IMR-90 (cell line): ENCODE measurements around the gene CLTCL1. TPM values are rescaled to one million over a fixed set of nuclear protein-coding genes. Genes with fewer than 3 reads are reported as not detected.

Experiments
- ATAC-seq: fragments of 200-7000 bp; cut with Tn5 transposase; 2 replicates; pipeline ENCODE4 v1.9.1; 2020; ENCODE audit warnings: low read depth, mild to moderate bottlenecking, moderate library complexity
- BruUV-seq: library from RNA; stranded (reverse); fragments of 400-500 nt; replicated peaks from 2 replicates; lab custom pipeline; 2021; lab: Mats Ljungman, UMichigan
- CTCF ChIA-PET: fragments of 300-600 bp; formaldehyde crosslinking; extraction: SDS; loops from one replicate; lab custom pipeline; 2021; ENCODE audit warnings: antibody characterized with exemption; lab: Yijun Ruan, JAX
- POLR2A ChIA-PET: fragments of 300-600 bp; sonication (Branson Sonifier 250); formaldehyde crosslinking; loops from one replicate; lab custom pipeline; 2022; ENCODE audit warnings: antibody characterized with exemption; ENCODE audit not compliant: unreplicated experiment; lab: Charles Lee
- DNase-seq: peaks from one replicate; pipeline ENCODE4 v3.0.0; 2013
- H2AFZ ChIP-seq: replicated peaks from 2 replicates; pipeline ENCODE3; 2013; ENCODE audit warnings: low read length, mild to moderate bottlenecking; ENCODE audit not compliant: poor library complexity
- H2AK5ac ChIP-seq: 2 replicates; pipeline ENCODE4 v1.6.1; 2013; ENCODE audit warnings: low read depth, low read length, inconsistent platforms
- H2AK9ac ChIP-seq: replicated peaks from 2 replicates; pipeline ENCODE3; 2013; ENCODE audit warnings: mild to moderate bottlenecking, low read depth, low read length, moderate library complexity; ENCODE audit not compliant: poor library complexity
- H2BK120ac ChIP-seq: 2 replicates; pipeline ENCODE4 v1.6.1; 2013; ENCODE audit warnings: low read depth, low read length, inconsistent platforms
- H2BK15ac ChIP-seq: 3 replicates; pipeline ENCODE4 v1.6.1; 2013; ENCODE audit warnings: low read depth, low read length, inconsistent platforms
- H2BK20ac ChIP-seq: 2 replicates; pipeline ENCODE4 v1.6.1; 2013; ENCODE audit warnings: low read depth, mild to moderate bottlenecking, inconsistent platforms, low read length, moderate library complexity
- H2BK5ac ChIP-seq: 2 replicates; pipeline ENCODE4 v1.6.1; 2013; ENCODE audit warnings: mild to moderate bottlenecking, low read depth, low read length, inconsistent platforms; ENCODE audit not compliant: poor library complexity, severe bottlenecking
- H3K14ac ChIP-seq: replicated peaks from 2 replicates; pipeline ENCODE4 v1.6.1; 2013; ENCODE audit warnings: low read depth, low read length, inconsistent platforms
- H3K18ac ChIP-seq: 2 replicates; pipeline ENCODE4 v1.6.1; 2013; ENCODE audit warnings: low read depth, low read length, control low read depth
- H3K23ac ChIP-seq: 2 replicates; pipeline ENCODE4 v1.6.1; 2013; ENCODE audit warnings: low read depth, low read length, inconsistent platforms
- H3K27ac ChIP-seq: 2 replicates; pipeline ENCODE4 v1.5.1; 2013; ENCODE audit warnings: mild to moderate bottlenecking, control low read depth, low read length; ENCODE audit not compliant: insufficient read depth
- H3K27me3 ChIP-seq: 2 replicates; pipeline ENCODE4 v1.6.1; 2013; ENCODE audit warnings: low read length; ENCODE audit not compliant: control insufficient read depth, insufficient read depth
- H3K36me3 ChIP-seq: 2 replicates; pipeline ENCODE4 v1.6.1; 2013; ENCODE audit warnings: low read length, mixed read lengths; ENCODE audit not compliant: control insufficient read depth, insufficient read depth
- H3K4ac ChIP-seq: 2 replicates; pipeline ENCODE4 v1.6.1; 2013; ENCODE audit warnings: low read depth, low read length, inconsistent platforms
- H3K4me1 ChIP-seq: 2 replicates; pipeline ENCODE4 v1.6.1; 2013; ENCODE audit warnings: low read length, mixed read lengths; ENCODE audit not compliant: control insufficient read depth, insufficient read depth
- H3K4me2 ChIP-seq: 2 replicates; pipeline ENCODE4 v1.6.1; 2013; ENCODE audit warnings: low read depth, mild to moderate bottlenecking, control low read depth, low read length, moderate library complexity
- H3K4me3 ChIP-seq: 2 replicates; pipeline ENCODE4 v1.5.1; 2013; ENCODE audit warnings: low read depth, mild to moderate bottlenecking, control low read depth, low read length, moderate library complexity; ENCODE audit not compliant: insufficient read depth
- H3K56ac ChIP-seq: 2 replicates; pipeline ENCODE4 v1.6.1; 2013; ENCODE audit warnings: low read length, inconsistent platforms; ENCODE audit not compliant: insufficient read depth; ENCODE audit errors: extremely low read depth
- H3K79me1 ChIP-seq, 2 experiments: 2 replicates each; pipeline ENCODE4 v1.6.1; 2013; ENCODE audit warnings: low read length in 2 of 2, inconsistent platforms in 1 of 2, low read depth in 1 of 2
- H3K9ac ChIP-seq: 2 replicates; pipeline ENCODE4 v1.6.1; 2013; ENCODE audit warnings: low read depth, low read length, control low read depth
- H3K9me1 ChIP-seq: 2 replicates; pipeline ENCODE4 v1.6.1; 2013; ENCODE audit warnings: low read length, inconsistent platforms; ENCODE audit not compliant: insufficient read depth
- H3K9me3 ChIP-seq: 2 replicates; pipeline ENCODE4 v1.6.1; 2013; ENCODE audit warnings: low read length; ENCODE audit not compliant: control insufficient read depth, insufficient read depth
- H4K20me1 ChIP-seq: 2 replicates; pipeline ENCODE4 v1.6.1; 2013; ENCODE audit warnings: low read length, inconsistent platforms; ENCODE audit not compliant: insufficient read depth
- H4K5ac ChIP-seq: 2 replicates; pipeline ENCODE4 v1.6.1; 2013; ENCODE audit warnings: mild to moderate bottlenecking, low read depth, low read length, control low read depth
- H4K8ac ChIP-seq, 2 experiments: 2 replicates each; pipeline ENCODE4 v1.6.1; 2013; ENCODE audit warnings: low read depth in 2 of 2, low read length in 2 of 2, control low read depth in 1 of 2, inconsistent platforms in 1 of 2
- H4K91ac ChIP-seq: 2 replicates; pipeline ENCODE4 v1.6.1; 2013; ENCODE audit warnings: low read depth, low read length, inconsistent platforms; ENCODE audit not compliant: insufficient read depth
- FOS ChIP-seq: fragments of 150-350 bp; IDR thresholded peaks from 2 replicates; pipeline ENCODE4 v1.6.1; 2016; ENCODE audit warnings: low read depth, low read length
- MAFK ChIP-seq: IDR thresholded peaks from 2 replicates; pipeline ENCODE4 v1.6.1; 2012; ENCODE audit warnings: low read depth, low read length, improper control_type of control experiment
- MAZ ChIP-seq: IDR thresholded peaks from 2 replicates; pipeline ENCODE4 v1.6.1; 2012; ENCODE audit warnings: low read depth, mild to moderate bottlenecking, low read length, improper control_type of control experiment, moderate library complexity, borderline replicate concordance
- NFE2L2 ChIP-seq: fragments of 150-350 bp; IDR thresholded peaks from 2 replicates; pipeline ENCODE4 v1.6.1; 2016; ENCODE audit warnings: low read depth, mild to moderate bottlenecking, low read length
- POLR2A ChIP-seq: IDR thresholded peaks from 2 replicates; pipeline ENCODE4 v1.6.1; 2012; ENCODE audit warnings: mild to moderate bottlenecking, low read depth, low read length
- RAD21 ChIP-seq: IDR thresholded peaks from 2 replicates; pipeline ENCODE4 v1.6.1; 2012; ENCODE audit warnings: low read length, improper control_type of control experiment
- RFX5 ChIP-seq: IDR thresholded peaks from 2 replicates; pipeline ENCODE4 v1.8.0; 2012; ENCODE audit warnings: low read depth, mild to moderate bottlenecking, low read length, moderate library complexity
- WGBS, 2 experiments: methylation state at CpG; one replicate each; pipeline versions ENCODE4 v1.1.5 to v1.1.7; 2013; ENCODE audit warnings: missing lambda C conversion rate in 2 of 2; ENCODE audit not compliant: insufficient read length in 1 of 2; ENCODE audit errors: extremely low coverage in 2 of 2; 5-methylcytosine and 5-hydroxymethylcytosine counted together
- dilution Hi-C: fragments of 300-500 bp; cut with HindIII; formaldehyde crosslinking; loops from one replicate; pipeline ENCODE4 v1.14.3; 2018; ENCODE audit warnings: low sequenced_read_pairs; ENCODE audit not compliant: unreplicated experiment
- in situ Hi-C: fragments of 300-500 bp; cut with MboI; formaldehyde crosslinking; loops from 3 replicates; pipeline ENCODE4 v1.14.3; 2019; ENCODE audit warnings: low sequenced_read_pairs, inconsistent platforms, mixed read lengths
- intact Hi-C: fragments of 100-400 bp; cut with micrococcal nuclease; formaldehyde crosslinking; loops from 2 replicates; pipeline ENCODE4 v1.10.0; 2022
- polyA plus RNA-seq, 3 experiments: library from polyadenylated mRNA; depleted of rRNA; stranded (reverse); fragments of >200 nt; gene quantifications; 2 replicates each; pipeline ENCODE4 v1.2.3, GENCODE V29; 2012; ENCODE audit warnings: low replicate concordance in 1 of 3
- total RNA-seq: library from RNA; depleted of rRNA; stranded (reverse); fragments of >200 nt; gene quantifications from 2 replicates; pipeline ENCODE4 v1.2.3, GENCODE V29; 2012

The CLTCL1 gene
- total and polyA plus RNA-seq, 2 of the 4 experiments (the other 2 are of a cell fraction) = 6.2 to 8.1 TPM

GRCh38 chr22:19194766-19195536 is 96.6 kb downstream of the CLTCL1 start:
- H3K36me3 ChIP-seq = peaks cover 12% of the 10 kb centered on the region; the same call in 1 of the 2 replicates
- DNase-seq (no peak), ATAC-seq (no peak)
- H3K4me3 ChIP-seq = no peak overlapping the region
- H2AK9ac ChIP-seq = no peak overlapping the region
- intact Hi-C loops = no loop called here
- peaks cover 11% of the 10 kb centered on the region for H3K9me1 ChIP-seq
- no peak overlapping the region for H3K4ac ChIP-seq
- no peaks in the 10 kb centered on the region for H3K9me3 ChIP-seq
- TF ChIP-seq NFE2L2 (no peak), MAZ (no peak), POLR2A (no peak), MAFK (no peak), RAD21 (no peak), RFX5 (no peak), FOS (no peak)
- no peak overlapping the region for H2BK15ac ChIP-seq
- no peaks in the 10 kb centered on the region for H3K27me3 ChIP-seq
- no peak overlapping the region for H3K4me2 ChIP-seq
- no peaks in the 10 kb centered on the region for H4K20me1 ChIP-seq
- no peaks in the 10 kb centered on the region for H3K4me1 ChIP-seq
- H2AK5ac ChIP-seq = no peak overlapping the region
- H2BK120ac ChIP-seq = no peak overlapping the region
- no peak overlapping the region for H2AFZ ChIP-seq
- H2BK5ac ChIP-seq = no peak overlapping the region
- dilution Hi-C loops = no loop called here
- 98% methylated on average over 5 of the region's 16 CpGs; no CpG with 5 or more reads in 1 of the 2 experiments for WGBS, 2 experiments
- CTCF ChIA-PET = no interaction called here
- no peak overlapping the region for H3K27ac ChIP-seq
- no peak overlapping the region for H3K9ac ChIP-seq
- in situ Hi-C loops = no loop called here
- H4K8ac ChIP-seq = no peak overlapping the region
- no peak overlapping the region for H4K91ac ChIP-seq
- no peaks in the 10 kb centered on the region for H3K79me1 ChIP-seq
- POLR2A ChIA-PET = no interaction called here
- no peak overlapping the region for H3K23ac ChIP-seq
- H3K14ac ChIP-seq = no peak overlapping the region
- no peak overlapping the region for H3K18ac ChIP-seq
- no peak overlapping the region for H4K5ac ChIP-seq
- no peak overlapping the region for H2BK20ac ChIP-seq
- no peak overlapping the region for H3K56ac ChIP-seq
- no TSS peak for BruUV-seq
